Mononuclear cell (primary cell): ENCODE results near the gene TMEM198. TPM values are rescaled to one million over a fixed set of nuclear protein-coding genes. Genes with fewer than 3 reads are reported as not detected.

Source experiments
- H3K27me3 ChIP-seq: 2 replicates; pipeline ENCODE4 v1.6.0; 2011; ENCODE audit warnings: low read length, control low read depth; ENCODE audit not compliant: insufficient read depth
- H3K4me1 ChIP-seq: 2 replicates; pipeline ENCODE4 v1.5.1; 2011; ENCODE audit warnings: mild to moderate bottlenecking, low read length, control low read depth; ENCODE audit not compliant: insufficient read depth
- H3K4me3 ChIP-seq: 2 replicates; pipeline ENCODE4 v1.5.1; 2011; ENCODE audit warnings: mild to moderate bottlenecking, low read length, moderate library complexity
- H3K9me3 ChIP-seq: 2 replicates; pipeline ENCODE4 v1.5.1; 2011; ENCODE audit warnings: low read depth, mild to moderate bottlenecking, control low read depth, low read length
- total RNA-seq: library from RNA; depleted of rRNA; stranded (reverse); fragments of >200 nt; gene quantifications from one replicate; pipeline ENCODE4 v1.2.3, GENCODE V29; 2012

The TMEM198 gene, protein sequence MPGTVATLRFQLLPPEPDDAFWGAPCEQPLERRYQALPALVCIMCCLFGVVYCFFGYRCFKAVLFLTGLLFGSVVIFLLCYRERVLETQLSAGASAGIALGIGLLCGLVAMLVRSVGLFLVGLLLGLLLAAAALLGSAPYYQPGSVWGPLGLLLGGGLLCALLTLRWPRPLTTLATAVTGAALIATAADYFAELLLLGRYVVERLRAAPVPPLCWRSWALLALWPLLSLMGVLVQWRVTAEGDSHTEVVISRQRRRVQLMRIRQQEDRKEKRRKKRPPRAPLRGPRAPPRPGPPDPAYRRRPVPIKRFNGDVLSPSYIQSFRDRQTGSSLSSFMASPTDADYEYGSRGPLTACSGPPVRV
- not detected for total RNA-seq

DNA sequence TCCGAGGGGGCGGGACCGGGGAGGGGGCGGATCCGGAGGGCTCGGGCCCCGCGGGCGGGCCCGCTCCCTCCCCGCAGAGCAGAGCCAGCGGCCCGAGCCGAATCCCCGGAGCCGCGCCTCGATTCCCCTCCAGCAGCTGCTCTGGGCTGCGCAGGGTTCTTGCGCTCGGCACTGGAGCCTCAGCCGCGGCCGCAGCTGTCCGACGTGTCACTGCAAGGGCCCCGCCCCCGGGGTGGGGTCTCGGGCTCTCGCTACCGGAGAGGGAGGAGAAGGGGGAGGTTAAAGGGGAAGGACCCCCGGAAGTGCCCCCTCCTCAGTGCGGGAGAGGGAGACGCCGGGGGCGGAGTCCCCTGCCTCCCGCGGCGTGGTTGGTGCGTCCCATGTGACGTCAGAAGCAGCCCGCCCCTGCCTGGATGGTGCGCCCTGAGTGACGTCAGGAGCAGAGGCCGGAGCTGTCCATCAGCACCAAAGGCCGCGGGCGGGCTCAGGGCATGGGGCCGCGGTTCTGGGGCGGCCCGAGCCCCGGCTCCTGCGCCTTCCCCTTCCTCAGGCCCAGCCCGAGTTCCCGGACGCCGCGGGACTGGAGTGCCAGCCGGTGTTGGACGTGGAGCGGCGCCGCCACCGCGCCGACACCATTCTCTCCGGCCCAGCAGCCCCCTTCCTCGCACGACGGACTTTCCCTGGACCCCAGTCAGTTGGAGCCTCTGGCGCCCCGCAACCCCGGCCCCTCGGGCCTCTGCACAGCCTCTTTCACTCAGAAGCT, at the start of gene TMEM198, which contains the start of gene CHPF:
Gene TMEM198, plus strand, starts transcription at position 433 of the 763 bp plus-strand sequence. CDS start 700 bp downstream, outside the sequence.
Gene CHPF, minus strand, starts transcription at position 214 of the 763 bp plus-strand sequence. CDS start 271 bp downstream, outside the sequence.
- Histone ChIP-seq H3K27me3 (peaks cover 23% of the 10 kb centered on the region), H3K4me1 (peaks cover 32% of the 10 kb centered on the region), H3K4me3 (peak within 1 kb of the TSS; percentile 52), H3K9me3 (no peaks in the 10 kb centered on the region)

DNA sequence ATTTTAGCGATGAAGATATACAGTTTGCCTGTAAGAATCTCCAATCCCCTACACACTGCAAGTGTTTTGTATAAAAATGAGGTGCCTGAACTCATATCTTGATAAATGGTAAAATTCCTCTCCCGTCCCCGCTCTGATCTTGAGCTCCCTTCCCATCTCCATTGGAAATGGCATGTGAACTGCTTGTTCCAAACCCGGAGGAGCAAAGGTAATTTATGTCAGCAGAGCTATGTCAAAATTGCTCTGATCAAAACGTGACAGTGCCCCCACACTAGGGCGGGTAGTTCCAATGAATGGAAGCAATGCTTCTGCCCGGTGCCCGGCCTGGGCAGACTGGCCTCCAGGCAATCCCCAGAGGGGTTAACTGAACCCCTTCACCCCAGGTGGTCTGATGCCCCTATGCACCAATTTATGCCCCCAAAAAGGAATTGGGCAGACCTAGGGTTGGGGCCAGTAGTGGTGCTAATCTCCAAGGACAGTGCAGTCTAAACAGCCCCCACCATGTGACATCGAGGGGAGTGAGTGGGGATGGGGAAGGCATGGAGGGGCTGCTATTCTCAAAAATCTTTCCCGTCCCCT, 48.8 kb upstream of the TMEM198 start:
- H3K9me3 ChIP-seq, result no peaks in the 10 kb centered on the region
- H3K4me3 ChIP-seq, result no peak overlapping the region
- H3K27me3 ChIP-seq, result peaks cover 39% of the 10 kb centered on the region
- peaks cover 32% of the 10 kb centered on the region for H3K4me1 ChIP-seq

DNA sequence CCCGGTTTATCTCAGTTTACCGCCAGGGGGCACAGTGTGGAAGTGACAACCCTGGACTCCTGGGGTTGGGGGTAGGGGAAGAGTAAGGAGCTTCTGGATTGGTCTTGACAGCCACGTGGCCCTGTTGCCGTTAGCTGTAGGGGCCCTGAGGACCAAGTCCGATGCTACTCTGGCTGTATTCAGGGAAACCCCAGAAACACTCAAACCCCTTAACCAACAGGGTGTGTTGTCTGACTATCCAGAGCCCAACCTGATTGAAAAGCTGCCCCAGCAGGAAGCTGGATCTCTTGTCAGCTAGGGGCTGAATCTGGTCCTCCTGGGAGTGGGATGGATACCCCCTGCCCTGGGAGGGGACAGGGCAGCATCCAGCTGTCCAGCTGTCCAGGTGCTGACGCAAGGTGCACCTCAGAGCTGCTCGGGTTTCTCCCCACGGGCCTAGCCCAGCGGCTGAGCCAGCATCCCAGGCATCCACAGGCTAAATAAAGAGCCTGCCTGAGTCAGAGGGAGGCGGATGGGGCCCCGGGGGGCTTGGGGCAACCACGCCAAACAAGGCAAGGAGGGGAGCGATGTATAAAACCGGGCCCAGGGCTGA, 48.2 kb upstream of the TMEM198 start:
- no peak overlapping the region for H3K4me3 ChIP-seq
- H3K27me3 ChIP-seq, result peaks cover 39% of the 10 kb centered on the region
- H3K9me3 ChIP-seq, result no peaks in the 10 kb centered on the region
- H3K4me1 ChIP-seq, result peaks cover 32% of the 10 kb centered on the region

DNA sequence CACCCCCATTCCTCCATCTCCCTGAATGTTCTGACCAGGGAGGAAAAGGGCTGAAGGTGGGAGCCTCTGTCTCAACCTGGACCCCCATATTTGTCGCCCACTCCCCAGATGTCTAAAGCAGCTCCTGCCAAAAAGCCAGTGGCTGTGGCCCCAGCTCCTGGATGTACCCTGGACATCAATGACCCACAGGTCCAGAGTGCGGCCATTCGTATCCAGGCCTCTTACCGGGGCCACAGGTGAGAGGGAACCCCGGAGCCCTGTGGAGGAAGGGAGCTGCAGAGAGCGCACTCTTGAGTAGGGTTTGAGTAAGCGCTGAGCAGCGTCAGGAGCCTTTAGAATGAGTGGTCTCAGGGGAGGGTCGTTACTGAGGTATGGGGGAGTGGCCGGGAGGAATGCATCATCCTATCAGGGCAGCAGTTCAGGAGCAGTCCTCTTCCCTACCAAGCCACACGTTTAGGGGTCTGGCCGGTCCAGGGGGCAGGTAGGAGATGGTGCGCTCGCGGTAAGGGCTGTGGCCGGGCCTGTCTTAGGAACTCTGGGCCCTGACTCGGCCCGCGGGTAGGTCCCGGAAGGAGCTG, 47.5 kb upstream of the TMEM198 start:
- H3K9me3 ChIP-seq, result no peaks in the 10 kb centered on the region
- no peak overlapping the region for H3K4me3 ChIP-seq
- H3K4me1 ChIP-seq, result peaks cover 32% of the 10 kb centered on the region
- H3K27me3 ChIP-seq, result peaks cover 39% of the 10 kb centered on the region

DNA sequence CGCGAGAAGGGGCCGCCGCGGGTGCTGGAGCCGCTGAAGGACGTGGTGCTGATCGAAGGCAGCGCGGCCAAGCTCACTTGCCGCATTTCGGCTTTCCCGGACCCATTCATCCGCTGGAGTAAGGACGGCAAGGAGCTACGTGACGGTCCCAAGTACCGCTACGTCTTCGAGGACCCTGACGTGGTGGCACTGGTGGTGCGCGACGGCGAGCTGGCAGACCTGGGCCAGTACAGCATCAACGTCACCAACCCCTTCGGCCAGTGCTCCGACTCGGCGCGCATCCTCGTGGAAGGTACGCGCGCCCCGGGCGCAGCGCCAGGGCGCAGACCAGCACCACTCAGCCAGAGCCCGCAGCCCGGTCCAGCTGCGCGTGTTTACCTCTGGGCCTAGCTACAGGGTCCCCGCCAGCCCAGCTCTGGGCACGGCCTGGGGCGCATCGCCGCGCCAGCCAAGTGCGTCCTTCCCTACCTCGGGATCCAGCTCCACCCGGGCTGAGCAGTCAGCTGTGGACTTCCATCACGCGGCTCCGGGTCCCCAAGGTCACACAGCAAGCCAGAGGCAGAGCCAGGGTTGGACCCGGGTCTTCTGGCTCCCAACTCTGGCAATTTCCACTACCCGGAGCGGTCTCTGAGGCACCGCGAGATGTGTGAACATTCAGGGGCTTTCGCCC, 46.9 kb upstream of the TMEM198 start:
- Histone ChIP-seq H3K4me3 (no peak overlapping the region), H3K4me1 (peaks cover 32% of the 10 kb centered on the region), H3K9me3 (no peaks in the 10 kb centered on the region), H3K27me3 (peaks cover 39% of the 10 kb centered on the region)

DNA sequence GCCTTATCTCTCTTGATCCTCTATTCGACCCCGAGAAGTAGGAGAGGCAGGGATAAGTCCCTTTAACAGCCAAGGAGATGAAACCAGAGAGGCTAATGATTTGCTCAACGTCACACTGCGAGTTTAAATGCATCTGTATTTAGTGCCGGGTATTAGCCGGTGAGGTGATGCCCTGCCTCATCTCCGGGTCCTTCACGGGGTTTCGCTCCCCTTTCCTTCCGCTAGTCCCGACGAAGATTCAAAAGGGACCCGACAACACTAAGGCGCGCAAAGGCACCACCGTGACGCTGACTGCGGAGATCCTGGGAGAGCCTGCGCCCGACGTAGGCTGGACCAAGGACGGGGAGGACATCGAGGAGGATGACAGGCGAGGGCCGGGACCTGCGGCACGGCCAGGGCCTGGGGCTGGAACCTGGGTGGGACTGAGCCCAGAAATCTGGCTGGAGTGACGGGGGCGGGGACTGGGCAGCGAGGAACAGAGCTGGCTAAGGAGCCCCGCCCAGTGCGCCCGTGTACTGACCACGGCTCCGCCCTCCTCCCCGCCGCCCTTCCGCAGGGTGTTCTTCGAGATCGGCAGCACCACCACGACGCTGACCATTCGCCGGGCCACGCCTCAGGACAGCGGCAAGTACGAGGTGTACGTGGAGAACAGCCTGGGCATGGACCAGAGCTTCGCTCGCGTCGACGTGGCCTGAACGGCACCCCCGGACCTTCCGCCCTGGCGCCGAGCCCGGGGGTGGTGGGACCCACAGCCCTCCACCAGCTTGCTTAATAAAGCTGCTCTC, 46.1 kb upstream of the TMEM198 start:
- Histone ChIP-seq H3K9me3 (no peaks in the 10 kb centered on the region), H3K4me1 (peaks cover 32% of the 10 kb centered on the region), H3K27me3 (peaks cover 39% of the 10 kb centered on the region), H3K4me3 (peak overlapping the region; percentile 64)

DNA sequence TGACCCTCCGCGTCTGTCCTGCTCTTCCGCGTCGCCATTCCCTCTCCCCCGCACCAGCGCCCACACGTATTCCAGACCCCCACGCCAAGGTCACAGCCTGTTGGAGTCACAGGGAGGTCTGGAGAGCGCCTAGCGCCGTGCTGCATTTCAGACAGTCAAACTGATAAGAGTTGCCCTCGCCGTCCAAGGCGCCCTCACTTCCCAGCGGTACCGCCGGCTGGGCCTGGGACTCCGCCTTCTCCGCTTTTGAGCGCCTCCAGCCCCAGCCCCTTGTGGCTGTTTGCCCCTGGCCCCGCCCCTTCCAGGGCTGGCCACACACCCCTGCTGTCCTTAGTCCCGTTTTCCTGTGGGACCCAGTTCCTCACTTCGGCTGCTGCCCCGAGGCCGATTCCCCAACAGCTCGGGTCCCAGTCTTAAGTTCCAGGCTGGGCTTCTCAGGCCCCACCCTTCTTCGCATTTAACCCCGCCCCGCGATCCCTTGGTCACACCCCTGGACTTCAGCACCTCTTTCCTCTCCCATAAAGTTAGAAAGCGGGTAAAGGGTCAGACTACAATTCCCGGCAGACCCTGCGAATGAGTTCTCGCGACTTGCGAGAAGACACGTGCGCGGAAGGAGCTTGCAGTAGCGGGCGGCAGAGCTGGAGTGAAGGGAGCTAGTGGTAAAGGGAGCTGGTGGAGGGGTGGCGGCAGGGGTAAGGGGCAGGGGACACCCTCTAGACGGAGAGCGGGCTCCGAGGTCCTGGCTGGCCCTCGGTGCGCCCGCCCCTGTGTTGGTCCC, 45.4 kb upstream of the TMEM198 start, which contains the start of gene GMPPA:
Gene GMPPA, plus strand, starts transcription at position 612 of the 778 bp plus-strand sequence. CDS start 1,085 bp downstream, outside the sequence.
- H3K4me3 ChIP-seq, result peak within 1 kb of the TSS; percentile 64
- no peaks in the 10 kb centered on the region for H3K9me3 ChIP-seq
- peaks cover 39% of the 10 kb centered on the region for H3K27me3 ChIP-seq
- H3K4me1 ChIP-seq, result peaks cover 32% of the 10 kb centered on the region

DNA sequence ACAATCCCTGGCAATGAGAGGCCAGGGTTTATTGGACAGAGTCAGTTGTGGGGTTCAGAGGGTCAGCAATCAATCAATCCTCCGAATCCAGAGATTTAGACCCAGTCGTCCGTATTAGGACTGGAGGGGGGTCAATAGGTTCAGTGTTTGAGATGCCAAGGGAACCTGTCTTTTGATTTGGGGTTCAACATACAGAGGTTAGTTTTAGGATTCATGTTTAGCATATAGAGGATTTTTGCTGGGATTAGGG, 44.8 kb upstream of the TMEM198 start:
- Histone ChIP-seq H3K4me1 (peaks cover 32% of the 10 kb centered on the region), H3K4me3 (peak overlapping the region; percentile 64), H3K27me3 (peaks cover 37% of the 10 kb centered on the region), H3K9me3 (no peaks in the 10 kb centered on the region)

DNA sequence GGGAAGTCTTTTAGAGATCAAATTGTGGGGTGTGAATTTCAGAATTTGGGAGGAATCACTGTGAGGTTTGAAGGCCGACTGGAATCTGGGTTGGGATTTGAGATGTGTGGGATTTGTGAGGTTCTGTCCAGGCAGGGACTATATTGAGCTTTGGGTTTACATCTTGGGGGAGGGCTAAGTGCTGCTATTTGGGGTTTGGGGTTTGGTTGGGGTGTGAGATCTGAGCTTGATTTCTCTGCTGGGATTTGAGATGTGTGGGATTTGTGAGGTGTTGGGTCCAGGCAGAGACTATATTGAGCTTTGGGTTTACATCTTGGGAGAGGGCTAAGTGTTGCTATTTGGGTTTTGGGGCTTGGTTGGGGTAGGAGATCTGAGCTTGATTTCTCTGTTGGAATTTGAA, 44.3 kb upstream of the TMEM198 start:
- Histone ChIP-seq H3K27me3 (peaks cover 32% of the 10 kb centered on the region), H3K9me3 (no peaks in the 10 kb centered on the region), H3K4me1 (peaks cover 32% of the 10 kb centered on the region), H3K4me3 (peak overlapping the region; percentile 64)

DNA sequence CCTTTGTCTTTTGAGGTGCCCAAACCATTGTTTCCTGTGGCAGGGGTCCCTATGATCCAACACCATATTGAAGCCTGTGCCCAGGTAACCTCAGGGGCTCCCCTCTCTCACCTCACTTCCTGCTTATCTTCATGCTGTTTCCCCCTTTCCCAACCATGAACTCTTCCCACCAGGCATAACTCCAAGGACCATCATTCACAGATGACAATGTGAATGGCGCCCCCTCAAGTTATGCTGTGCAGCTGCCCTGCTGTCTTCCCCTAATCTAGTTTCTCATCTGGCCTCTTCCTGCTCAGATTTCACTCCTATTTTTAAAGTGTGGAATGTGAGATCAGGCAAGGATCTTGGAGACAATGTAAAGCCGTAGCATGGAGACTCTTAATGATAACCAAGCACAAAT, 43.7 kb upstream of the TMEM198 start:
- Histone ChIP-seq H3K4me1 (peaks cover 32% of the 10 kb centered on the region), H3K4me3 (no peak overlapping the region), H3K9me3 (no peaks in the 10 kb centered on the region), H3K27me3 (peaks cover 26% of the 10 kb centered on the region)

DNA sequence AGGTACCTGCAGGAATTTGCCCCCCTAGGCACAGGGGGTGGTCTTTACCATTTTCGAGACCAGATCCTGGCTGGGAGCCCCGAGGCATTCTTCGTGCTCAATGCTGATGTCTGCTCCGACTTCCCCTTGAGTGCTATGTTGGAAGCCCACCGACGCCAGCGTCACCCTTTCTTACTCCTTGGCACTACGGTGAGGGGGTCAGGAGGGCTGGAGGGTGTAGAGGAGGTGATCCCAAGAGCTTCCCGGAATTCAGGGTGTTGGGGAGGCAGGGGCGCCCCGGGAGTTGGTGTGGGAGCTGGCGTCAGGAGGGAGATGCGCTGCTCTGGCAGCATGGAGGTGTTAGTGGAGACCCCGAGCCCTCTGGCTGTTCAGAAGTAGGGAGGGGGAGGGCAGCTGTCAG, 42.0 kb upstream of the TMEM198 start:
- Histone ChIP-seq H3K4me3 (no peak overlapping the region), H3K9me3 (no peaks in the 10 kb centered on the region), H3K27me3 (peaks cover 9% of the 10 kb centered on the region), H3K4me1 (peaks cover 25% of the 10 kb centered on the region)

DNA sequence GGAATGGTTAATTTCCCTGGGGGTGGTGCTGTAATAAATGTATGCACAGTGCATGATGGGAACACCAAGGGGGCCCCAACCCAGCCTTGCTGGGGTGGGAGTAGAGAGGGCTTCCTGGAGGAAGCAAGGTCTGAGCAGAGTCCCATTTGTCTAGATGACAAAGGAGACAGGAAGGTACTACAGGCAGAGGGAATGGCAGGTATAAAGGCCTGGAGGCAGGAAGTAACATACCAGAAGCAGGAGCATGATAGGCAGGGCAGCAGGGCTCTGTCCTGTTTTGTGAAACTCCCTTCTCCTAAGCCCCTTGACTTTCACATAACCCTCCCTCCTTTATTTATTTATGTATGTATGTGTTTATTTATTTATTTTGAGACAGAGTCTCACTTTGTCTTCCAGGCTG, 41.2 kb upstream of the TMEM198 start:
- H3K4me3 ChIP-seq, result no peak overlapping the region
- H3K27me3 ChIP-seq, result peaks cover 1% of the 10 kb centered on the region
- peaks cover 18% of the 10 kb centered on the region for H3K4me1 ChIP-seq
- no peaks in the 10 kb centered on the region for H3K9me3 ChIP-seq

DNA sequence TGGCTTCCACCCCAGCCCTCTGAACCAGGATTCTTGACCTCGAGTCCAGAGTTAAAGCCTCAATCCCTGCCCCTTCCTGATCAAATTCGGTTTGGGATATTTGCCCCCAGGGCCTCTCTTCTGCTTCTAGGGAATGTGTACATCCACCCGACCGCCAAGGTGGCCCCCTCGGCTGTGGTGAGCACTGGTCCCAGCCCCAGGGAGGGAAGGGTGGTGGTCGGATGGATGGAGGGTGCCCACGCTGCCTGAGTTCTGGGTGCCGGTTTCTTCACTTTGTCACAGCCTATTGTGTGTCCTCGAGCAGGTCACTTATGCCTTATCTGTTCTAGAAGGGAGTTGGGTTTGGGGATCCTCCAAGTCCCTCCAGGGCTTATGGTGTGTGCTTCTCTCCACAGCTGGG, 38.2 kb upstream of the TMEM198 start:
- Histone ChIP-seq H3K27me3 (peaks cover 8% of the 10 kb centered on the region), H3K4me1 (peaks cover 11% of the 10 kb centered on the region), H3K4me3 (no peak overlapping the region), H3K9me3 (no peaks in the 10 kb centered on the region)
